Retinal pigment epithelial cell (primary cell): ENCODE results near the gene ACAP3.

Experiments
- DNase-seq: peaks from one replicate; pipeline ENCODE4 v3.0.0-alpha.2; 2010; ENCODE audit warnings: low read depth
- H3K4me3 ChIP-seq: 2 replicates; pipeline ENCODE4 v1.5.1; 2011; ENCODE audit warnings: mild to moderate bottlenecking, low read length, control low read depth, moderate library complexity
- TF ChIP-seq, protein P1 (sequence below): conservative IDR thresholded peaks from 2 replicates; pipeline ENCODE4 v1.5.1; 2011; ENCODE audit warnings: low read depth, low read length, control low read depth, inconsistent platforms

ACAP3 gene

DNA sequence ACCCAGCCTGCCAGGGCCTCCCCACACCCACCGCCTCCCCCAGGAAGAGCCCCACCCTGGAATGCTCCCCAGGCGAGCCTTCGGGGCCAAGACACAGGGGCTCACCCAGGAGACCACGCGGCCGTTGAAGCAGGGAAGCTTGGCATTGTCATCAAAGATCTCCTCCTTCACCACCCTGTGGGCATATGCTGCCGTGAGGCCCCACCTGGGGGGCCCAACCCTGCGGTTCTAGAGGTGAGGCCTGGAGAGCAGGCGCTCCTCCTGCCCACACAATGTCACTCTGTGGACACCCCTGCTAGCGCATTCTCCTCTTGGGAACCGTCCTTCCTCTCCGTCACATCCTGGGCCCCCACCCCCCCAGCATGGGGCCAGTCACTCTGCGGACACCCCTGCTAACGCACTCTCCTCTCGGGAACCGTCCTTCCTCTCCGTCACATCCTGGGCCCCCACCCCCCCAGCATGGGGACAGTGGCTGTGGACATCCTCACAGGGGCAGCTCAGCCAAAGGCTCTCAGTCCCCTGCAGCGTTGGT is 34.9 kb upstream of the ACAP3 start:
- DNase-seq: no peak
- no peak overlapping the region for H3K4me3 ChIP-seq
- TF ChIP-seq, protein P1, sequence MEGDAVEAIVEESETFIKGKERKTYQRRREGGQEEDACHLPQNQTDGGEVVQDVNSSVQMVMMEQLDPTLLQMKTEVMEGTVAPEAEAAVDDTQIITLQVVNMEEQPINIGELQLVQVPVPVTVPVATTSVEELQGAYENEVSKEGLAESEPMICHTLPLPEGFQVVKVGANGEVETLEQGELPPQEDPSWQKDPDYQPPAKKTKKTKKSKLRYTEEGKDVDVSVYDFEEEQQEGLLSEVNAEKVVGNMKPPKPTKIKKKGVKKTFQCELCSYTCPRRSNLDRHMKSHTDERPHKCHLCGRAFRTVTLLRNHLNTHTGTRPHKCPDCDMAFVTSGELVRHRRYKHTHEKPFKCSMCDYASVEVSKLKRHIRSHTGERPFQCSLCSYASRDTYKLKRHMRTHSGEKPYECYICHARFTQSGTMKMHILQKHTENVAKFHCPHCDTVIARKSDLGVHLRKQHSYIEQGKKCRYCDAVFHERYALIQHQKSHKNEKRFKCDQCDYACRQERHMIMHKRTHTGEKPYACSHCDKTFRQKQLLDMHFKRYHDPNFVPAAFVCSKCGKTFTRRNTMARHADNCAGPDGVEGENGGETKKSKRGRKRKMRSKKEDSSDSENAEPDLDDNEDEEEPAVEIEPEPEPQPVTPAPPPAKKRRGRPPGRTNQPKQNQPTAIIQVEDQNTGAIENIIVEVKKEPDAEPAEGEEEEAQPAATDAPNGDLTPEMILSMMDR: no peak

DNA sequence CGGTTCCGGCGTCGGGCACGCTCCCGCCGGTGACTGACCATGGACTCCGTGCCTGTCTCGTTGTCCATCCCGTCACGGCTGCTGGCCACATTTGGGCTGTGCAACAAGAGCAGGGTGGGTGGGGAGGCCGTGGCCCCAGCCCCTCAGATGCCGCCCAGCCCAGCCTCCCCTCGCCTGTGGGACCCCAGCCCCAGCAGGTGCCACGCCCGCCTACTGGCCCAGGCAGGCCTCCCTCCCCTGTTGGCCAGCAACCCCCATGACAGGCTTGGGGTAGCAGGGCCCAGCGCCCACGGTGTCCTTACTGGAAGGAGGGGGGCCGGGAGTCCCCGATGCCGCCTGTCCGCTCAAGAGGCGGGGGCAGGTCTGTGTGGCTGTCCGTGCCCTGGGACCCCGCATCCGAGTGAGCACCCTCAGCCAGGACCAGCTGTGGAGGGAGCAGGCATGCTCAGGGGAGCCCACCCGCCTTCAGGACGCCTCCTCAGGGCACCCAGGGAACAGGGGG is 34.4 kb upstream of the ACAP3 start:
- no peak for DNase-seq
- TF ChIP-seq, protein P1: no peak
- H3K4me3 ChIP-seq: no peak overlapping the region

DNA sequence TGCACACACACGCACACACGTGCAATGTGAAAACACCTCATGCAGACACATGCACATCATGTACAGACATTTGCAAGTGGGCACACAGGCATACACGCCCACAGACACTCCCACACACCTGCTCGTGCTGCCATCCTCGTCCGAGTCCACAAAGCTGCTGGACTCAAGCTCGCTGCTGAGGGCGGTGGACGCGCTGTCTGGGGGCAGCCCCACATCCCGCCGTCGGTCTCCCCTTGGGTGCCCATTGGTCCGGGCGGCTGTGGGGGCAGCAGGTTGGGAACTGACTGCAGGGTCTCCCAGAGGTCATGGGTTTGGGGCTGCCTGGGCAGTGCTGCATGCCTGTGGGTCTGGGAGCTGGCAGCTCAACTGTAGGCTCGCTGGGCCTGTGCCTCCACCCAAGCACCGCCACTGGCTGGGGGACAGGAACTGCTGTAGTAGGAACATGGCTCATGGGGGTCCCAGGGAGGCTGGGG is 33.9 kb upstream of the ACAP3 start:
- no peak overlapping the region for H3K4me3 ChIP-seq
- no peak for DNase-seq
- TF ChIP-seq, protein P1: no peak

GRCh38 chr1:1340791-1341548 is 33.2 kb upstream of the ACAP3 start:
- DNase-seq: no peak
- TF ChIP-seq, protein P1: no peak
- no peak overlapping the region for H3K4me3 ChIP-seq

- TF ChIP-seq, protein P1: no peak
- DNase-seq: no peak
- H3K4me3 ChIP-seq: no peak overlapping the region
Measured at GRCh38 chr1:1340185-1340584, 32.5 kb upstream of the ACAP3 start.

GRCh38 chr1:1338278-1338677 is 30.5 kb upstream of the ACAP3 start:
- no peak overlapping the region for H3K4me3 ChIP-seq
- TF ChIP-seq, protein P1: no peak
- no peak for DNase-seq

GRCh38 chr1:1337793-1338147 is 30.0 kb upstream of the ACAP3 start:
- TF ChIP-seq, protein P1: no peak
- no peak overlapping the region for H3K4me3 ChIP-seq
- DNase-seq: no peak
